K562 (cell line): ENCODE data around the gene EP300. TPM values are rescaled to one million over a fixed set of nuclear protein-coding genes. Genes with fewer than 3 reads are reported as not detected.

Experiments
- ATAC-seq: fragments of 200-7000 bp; cut with Tn5 transposase; 3 replicates; pipeline ENCODE4 v1.9.1; 2020; ENCODE audit warnings: moderate library complexity
- BruUV-seq: library from RNA; stranded (reverse); fragments of 400-500 nt; replicated peaks from 2 replicates; lab custom pipeline; 2021; lab: Mats Ljungman, UMichigan
- CTCF ChIA-PET: fragments of 300-600 bp; formaldehyde crosslinking; extraction: SDS; loops from one replicate; lab custom pipeline; 2021; ENCODE audit warnings: low intra/inter-chr PET ratio; lab: Yijun Ruan, JAX
- POLR2A ChIA-PET: fragments of 300-600, 350-650 bp; sonication (Branson Sonifier 250); formaldehyde crosslinking; extraction: SDS; loops from one replicate; lab custom pipeline; 2021; ENCODE audit warnings: antibody characterized with exemption, inconsistent platforms; lab: Yijun Ruan, JAX
- DNase-seq, 4 experiments: peaks; one replicate each; pipeline versions ENCODE4 v3.0.0 to v3.0.0-alpha.2; 2011 to 2018; ENCODE audit warnings: low spot score in 3 of 4, mixed read lengths in 3 of 4; ENCODE audit errors: extremely low read depth in 1 of 4
- FAIRE-seq: peaks from 2 replicates; lab custom pipeline; 2011; peaks lifted over from hg19 to GRCh38; lab: Jason Lieb, UNC
- H2AFZ ChIP-seq: 2 replicates; pipeline ENCODE4 v1.6.0; 2011; ENCODE audit warnings: low read depth, low read length, control low read depth, inconsistent platforms
- H3K27ac ChIP-seq: fragments of 200-600 bp; 3 replicates; pipeline ENCODE4 v1.8.0; 2011; ENCODE audit warnings: low read depth, mild to moderate bottlenecking, control low read depth, inconsistent platforms, low read length, moderate library complexity, mixed read lengths; ENCODE audit errors: extremely low read depth
- H3K27me3 ChIP-seq, 2 experiments: fragments of 300-600 bp in 1 of 2; 2 replicates in 1 of 2; 3 replicates in 1 of 2; pipeline versions ENCODE4 v1.6.0 to v1.8.0; 2011; ENCODE audit warnings: inconsistent platforms in 2 of 2, low read length in 2 of 2, mild to moderate bottlenecking in 1 of 2, mixed read lengths in 1 of 2, moderate library complexity in 1 of 2; ENCODE audit not compliant: control insufficient read depth in 2 of 2, insufficient read depth in 2 of 2
- H3K36me3 ChIP-seq: fragments of 300-600 bp; 3 replicates; pipeline ENCODE4 v1.8.0; 2011; ENCODE audit warnings: mild to moderate bottlenecking, low read length, inconsistent platforms; ENCODE audit not compliant: control insufficient read depth, insufficient read depth
- H3K4me1 ChIP-seq, 2 experiments: fragments of 200-600 bp in 1 of 2; replicated peaks in 1 of 2; 2 replicates in 1 of 2; 3 replicates in 1 of 2; pipeline versions ENCODE4 v1.5.1 to v1.8.0; 2011; ENCODE audit warnings: inconsistent platforms in 2 of 2, low read length in 2 of 2, mild to moderate bottlenecking in 1 of 2, mixed read lengths in 1 of 2, moderate library complexity in 1 of 2; ENCODE audit not compliant: control insufficient read depth in 2 of 2, insufficient read depth in 2 of 2
- H3K4me2 ChIP-seq: 2 replicates; pipeline ENCODE4 v1.6.1; 2011; ENCODE audit warnings: low read length, control low read depth, inconsistent platforms, mixed read lengths; ENCODE audit not compliant: insufficient read depth
- H3K4me3 ChIP-seq: fragments of 200-600 bp; sonication (generic), shearing (Covaris generic); 2 replicates; pipeline ENCODE4 v1.5.1; 2016; ENCODE audit warnings: control low read depth, inconsistent platforms
- H3K79me2 ChIP-seq: fragments of 200-600 bp; 3 replicates; pipeline ENCODE4 v1.8.0; 2011; ENCODE audit warnings: low read length, inconsistent platforms; ENCODE audit not compliant: control insufficient read depth, insufficient read depth
- H3K9ac ChIP-seq, 2 experiments: 2 replicates each; pipeline versions ENCODE4 v1.6.0 to v1.6.1; 2011; ENCODE audit warnings: low read depth in 2 of 2, low read length in 2 of 2, control low read depth in 1 of 2, inconsistent platforms in 1 of 2, mild to moderate bottlenecking in 1 of 2, mixed read lengths in 1 of 2; ENCODE audit not compliant: insufficient read depth in 1 of 2
- H3K9me1 ChIP-seq: one replicate; pipeline ENCODE4 v1.6.0; 2011; ENCODE audit warnings: inconsistent platforms, mild to moderate bottlenecking, low read length, moderate library complexity; ENCODE audit not compliant: control insufficient read depth, insufficient read depth
- H3K9me3 ChIP-seq: replicated peaks from 2 replicates; pipeline ENCODE4 v1.5.1; 2011; ENCODE audit warnings: low read depth, low read length, inconsistent platforms; ENCODE audit not compliant: control insufficient read depth, insufficient read depth
- H4K20me1 ChIP-seq: replicated peaks from 2 replicates; pipeline ENCODE4 v1.6.1; 2011; ENCODE audit warnings: low read length, inconsistent platforms, mixed read lengths; ENCODE audit not compliant: control insufficient read depth, insufficient read depth
- DIDO1 ChIP-seq: fragments of 450-650 bp; IDR thresholded peaks from 2 replicates; pipeline ENCODE4 v1.6.1; 2016; ENCODE audit warnings: low read depth, missing biosample characterization, missing genetic modification characterization
- E2F3 ChIP-seq: fragments of 250-450 bp; sonication (Bioruptor Pico); IDR thresholded peaks from 2 replicates; pipeline ENCODE4 v1.4.0; 2020; ENCODE audit warnings: mild to moderate bottlenecking
- HCFC1 ChIP-seq: IDR thresholded peaks from 2 replicates; pipeline ENCODE4 v1.6.1; 2012; ENCODE audit warnings: low read depth, low read length, improper control_type of control experiment
- HNRNPH1 ChIP-seq: fragments of 200-400 bp; formaldehyde crosslinking; optimal IDR thresholded peaks from 2 replicates; pipeline ENCODE3; 2017; ENCODE audit warnings: low read depth, mild to moderate bottlenecking, low read length, moderate library complexity
- HNRNPK ChIP-seq: fragments of 200-400 bp; formaldehyde crosslinking; IDR thresholded peaks from one replicate; pipeline ENCODE4 v1.6.1; 2018; ENCODE audit warnings: mild to moderate bottlenecking, low read depth, low read length; ENCODE audit not compliant: poor library complexity, severe bottlenecking
- HOXB6 ChIP-seq: fragments of 250-450 bp; sonication (Bioruptor Pico); IDR thresholded peaks from 2 replicates; pipeline ENCODE4 v1.5.1; 2022; ENCODE audit warnings: mild to moderate bottlenecking, borderline replicate concordance
- JUND ChIP-seq, 2 experiments: IDR thresholded peaks; 2 replicates in 1 of 2; 3 replicates in 1 of 2; pipeline ENCODE4 v1.6.1; 2011; ENCODE audit warnings: borderline replicate concordance in 2 of 2, low read depth in 2 of 2, low read length in 2 of 2, improper control_type of control experiment in 1 of 2, missing biosample characterization in 1 of 2, missing genetic modification characterization in 1 of 2, missing genetic modification reagents in 1 of 2
- NCOA1 ChIP-seq: fragments of 450-650 bp; IDR thresholded peaks from 2 replicates; pipeline ENCODE4 v1.6.1; 2016; ENCODE audit warnings: low read depth
- NFXL1 ChIP-seq: fragments of 450-650 bp; formaldehyde crosslinking; IDR thresholded peaks from 2 replicates; pipeline ENCODE4 v1.4.0; 2021; ENCODE audit warnings: mild to moderate bottlenecking
- NR4A1 ChIP-seq, 2 experiments: fragments of 250-450 bp in 1 of 2; fragments of 450-650 bp in 1 of 2; sonication (Bioruptor Pico) in 1 of 2; IDR thresholded peaks; 2 replicates each; pipeline versions ENCODE4 v1.4.0 to v1.6.1; 2016 to 2020; ENCODE audit warnings: mild to moderate bottlenecking in 2 of 2, missing compliant biosample characterization in 1 of 2, missing genetic modification characterization in 1 of 2, moderate library complexity in 1 of 2
- POLR3G ChIP-seq: IDR thresholded peaks from 2 replicates; pipeline ENCODE4 v1.6.1; 2011; ENCODE audit not compliant: insufficient read length, insufficient replicate concordance; ENCODE audit errors: extremely low read depth
- PREB ChIP-seq: sonication (generic); formaldehyde crosslinking; IDR thresholded peaks from 2 replicates; pipeline ENCODE4 v1.8.1; 2023; ENCODE audit warnings: mild to moderate bottlenecking, missing genetic modification reagents
- RBM15 ChIP-seq: fragments of 200-400 bp; formaldehyde crosslinking; IDR thresholded peaks from 2 replicates; pipeline ENCODE4 v1.6.1; 2018; ENCODE audit warnings: mild to moderate bottlenecking, low read length, moderate library complexity; ENCODE audit not compliant: insufficient read depth
- RNF219 ChIP-seq: fragments of 250-450 bp; sonication (Bioruptor Pico); IDR thresholded peaks from 2 replicates; pipeline ENCODE4 v1.5.0; 2022; ENCODE audit warnings: mild to moderate bottlenecking
- TAF7 ChIP-seq: fragments of 450-650 bp; IDR thresholded peaks from 2 replicates; pipeline ENCODE4 v1.6.1; 2016; ENCODE audit warnings: missing genetic modification characterization, missing compliant biosample characterization
- THRA ChIP-seq: fragments of 450-650 bp; IDR thresholded peaks from 2 replicates; pipeline ENCODE4 v1.6.1; 2017; ENCODE audit warnings: mild to moderate bottlenecking, moderate library complexity
- WGBS: fragments of 100-300 bp; shearing (Covaris generic); methylation state at CpG from one replicate; pipeline ENCODE4 v1.1.6; 2016; ENCODE audit warnings: low coverage, mixed read lengths; ENCODE audit not compliant: insufficient coverage; ENCODE audit errors: missing lambda C conversion rate; 5-methylcytosine and 5-hydroxymethylcytosine counted together
- in situ Hi-C: fragments of 300-500 bp; cut with MboI; formaldehyde crosslinking; loops from 4 replicates; pipeline ENCODE4 v1.15.0; 2018; ENCODE audit warnings: inconsistent platforms, mixed read lengths
- intact Hi-C: fragments of 100-400 bp; cut with micrococcal nuclease; formaldehyde crosslinking; loops from 2 replicates; pipeline ENCODE4 v1.14.2; 2022
- polyA plus RNA-seq, 8 experiments: library from polyadenylated mRNA; depleted of rRNA in 4 of 8; stranded (reverse) in 5 of 8; unstranded in 3 of 8; fragments of >200 nt; fragmentation: Nextera tagmentation in 2 of 8; fragmentation: Illumina TruSeq in 1 of 8; extraction: Ambion mirVana in 2 of 8; extraction: Trizol in 1 of 8; gene quantifications; 2 replicates each; pipeline versions ENCODE4 v1.2.1 to v1.2.3, GENCODE V29; 2011 to 2014; ENCODE audit warnings: inconsistent platforms in 1 of 8, missing spikeins in 1 of 8
- total RNA-seq, 7 experiments: library from RNA; depleted of rRNA in 6 of 7; stranded (reverse); fragments of >200 nt in 6 of 7; fragmentation: Illumina TruSeq in 2 of 7; extraction: Trizol in 2 of 7; gene quantifications; 2 replicates each; pipeline versions ENCODE4 v1.2.1 to v1.2.3, GENCODE V29; 2011 to 2021; ENCODE audit warnings: low replicate concordance in 1 of 7

EP300 gene
- total and polyA plus RNA-seq, 9 of the 15 experiments (the other 6 are each of a cell fraction or from before 2014, with no cell fraction given), result 2.2 to 28.6 (median 10.9) TPM

- no peak for FAIRE-seq
- ATAC-seq, result no peak
- no TSS peak for BruUV-seq
- H3K79me2 ChIP-seq, result peaks cover 19% of the 10 kb centered on the region; the same call in 2 of the 3 replicates
- no peaks in the 10 kb centered on the region for H3K4me1 ChIP-seq
- WGBS, result 100% methylated on average over 4 of the region's 5 CpGs
- H3K9ac ChIP-seq, result no peak overlapping the region
- no peaks in the 10 kb centered on the region for H3K9me3 ChIP-seq
- intact Hi-C loops, result no loop called here
- ChIA-PET POLR2A (no interaction called here), CTCF (no interaction called here)
- H3K27me3 ChIP-seq, result no peaks in the 10 kb centered on the region
- H4K20me1 ChIP-seq, result no peaks in the 10 kb centered on the region
- DNase-seq, result no peak
- no peak overlapping the region for H3K4me2 ChIP-seq
- H3K27ac ChIP-seq, result no peak overlapping the region
- TF ChIP-seq TAF7 (tag) (no peak), POLR3G (no peak), RBM15 (no peak), RNF219 (CRISPR knock-in tag) (no peak), NFXL1 (CRISPR knock-in tag) (no peak), PREB (CRISPR knock-in tag) (no peak), DIDO1 (tag) (no peak), HNRNPH1 (no peak), NR4A1 (CRISPR knock-in tag; IDR thresholded peaks at IDR 0.05) (no peak), NR4A1 (tag; IDR thresholded peaks at IDR 0.05) (no peak), E2F3 (CRISPR knock-in tag) (no peak), HOXB6 (no peak), HCFC1 (no peak), NCOA1 (no peak), HNRNPK (no peak), JUND (IDR thresholded peaks at IDR 0.05; ENCODE audit: borderline replicate concordance, low read depth, low read length) (no peak), JUND (tag; IDR thresholded peaks at IDR 0.05; ENCODE audit: borderline replicate concordance, low read depth, low read length) (no peak), THRA (no peak)
- H3K4me3 ChIP-seq, result no peak overlapping the region
- in situ Hi-C loops, result no loop called here
- no peak overlapping the region for H2AFZ ChIP-seq
- peaks cover 70% of the 10 kb centered on the region for H3K36me3 ChIP-seq
- no peaks in the 10 kb centered on the region for H3K9me1 ChIP-seq
These were observed 35.1 kb downstream of the EP300 start for GRCh38 chr22:41127451-41127850.
